Erythroblast (primary cell): ENCODE data around the gene METRNL.

ENCODE experiments used
- GATA1 ChIP-seq: IDR thresholded peaks from 2 replicates; pipeline ENCODE4 v1.6.1; 2011; ENCODE audit warnings: low read depth, mild to moderate bottlenecking, control low read depth, low read length, moderate library complexity
- POLR2A ChIP-seq: IDR thresholded peaks from 2 replicates; pipeline ENCODE4 v1.6.1; 2011; ENCODE audit warnings: mild to moderate bottlenecking, low read length

DNA sequence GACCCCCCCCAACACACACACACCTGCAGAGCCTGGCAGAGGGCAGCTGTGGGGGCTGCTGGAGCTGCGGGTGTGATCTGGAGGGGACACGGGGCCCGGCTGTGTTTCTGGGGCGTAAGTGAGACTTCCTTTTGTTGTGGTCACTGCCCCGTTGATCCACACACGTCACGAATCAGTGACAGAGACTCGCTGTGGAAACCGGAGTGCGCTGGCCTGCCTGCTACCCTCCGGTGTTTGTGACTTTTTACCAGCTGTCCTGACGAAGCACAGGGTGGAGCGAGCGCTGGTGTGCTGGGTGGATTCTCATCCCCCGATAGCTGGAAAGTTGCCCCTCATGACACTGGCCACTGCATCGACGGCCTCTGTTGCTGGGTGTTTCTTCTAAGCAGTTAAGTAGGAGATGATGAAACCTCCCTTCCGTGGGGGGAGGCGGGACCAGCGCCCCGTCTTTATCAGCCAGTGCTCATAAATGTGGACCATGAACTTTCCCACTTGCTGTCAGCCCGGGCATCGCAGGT is 2.3 kb downstream of the METRNL start:
- TF ChIP-seq POLR2A (no peak), GATA1 (no peak)
